Measurements from ENCODE around the gene SEMA3E. TPM values are rescaled to one million over a fixed set of nuclear protein-coding genes. Genes with fewer than 3 reads are reported as not detected.

The SEMA3E gene
- total RNA-seq, 1 donor from 2014 or later: not detected

DNA sequence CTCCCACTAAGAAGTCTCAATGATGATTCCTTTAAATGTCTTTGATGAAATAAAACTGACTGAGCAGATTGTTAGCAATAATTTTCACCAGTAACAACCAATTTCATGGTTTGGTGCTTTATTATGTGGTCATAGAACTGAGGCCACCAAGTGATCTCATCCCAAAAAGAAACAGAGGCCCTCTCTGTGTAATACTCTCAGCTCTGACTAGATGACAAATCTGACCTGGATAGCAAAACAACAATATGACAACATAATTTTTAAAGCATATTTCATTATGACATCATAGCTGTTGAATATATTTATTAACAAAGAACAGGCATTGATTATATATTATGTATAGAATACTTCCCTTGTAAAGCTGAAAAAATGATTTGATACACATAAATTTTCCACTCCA, 5.9 kb downstream of the SEMA3E start:
- intact Hi-C loops (cut with micrococcal nuclease): no loop called here

GRCh38 chr7:83640731-83641537, 8.0 kb downstream of the SEMA3E start:
- intact Hi-C loops (cut with micrococcal nuclease): no loop called here

- intact Hi-C loops (cut with micrococcal nuclease): no loop called here
Measured at GRCh38 chr7:83640240-83640639, 8.7 kb downstream of the SEMA3E start.

DNA sequence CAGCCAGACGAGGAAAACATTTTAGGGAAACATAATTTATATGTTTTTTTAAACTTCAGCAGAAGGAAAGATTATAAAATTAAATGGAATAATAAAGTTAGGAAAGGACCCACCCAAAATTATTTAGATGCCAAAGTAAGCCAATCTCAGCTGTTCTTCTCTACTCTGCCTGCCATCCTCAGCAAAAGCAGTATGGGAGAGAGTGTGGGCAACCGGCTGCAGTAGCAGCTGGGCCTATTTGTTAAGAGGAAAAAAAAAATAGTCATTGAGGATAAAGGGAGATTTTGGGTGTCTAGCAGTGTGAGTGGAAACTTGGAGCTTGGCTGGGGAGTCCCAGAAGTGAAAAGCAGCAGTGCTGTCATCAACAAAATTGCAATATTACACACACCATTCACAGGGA, 15.4 kb downstream of the SEMA3E start:
- intact Hi-C loops (cut with micrococcal nuclease): no loop called here

GRCh38 chr7:83629117-83629880, 19.6 kb downstream of the SEMA3E start:
- intact Hi-C loops (cut with micrococcal nuclease): no loop called here

- intact Hi-C loops (cut with micrococcal nuclease): no loop called here
Measured at GRCh38 chr7:83617858-83618257, 31.1 kb downstream of the SEMA3E start.

DNA sequence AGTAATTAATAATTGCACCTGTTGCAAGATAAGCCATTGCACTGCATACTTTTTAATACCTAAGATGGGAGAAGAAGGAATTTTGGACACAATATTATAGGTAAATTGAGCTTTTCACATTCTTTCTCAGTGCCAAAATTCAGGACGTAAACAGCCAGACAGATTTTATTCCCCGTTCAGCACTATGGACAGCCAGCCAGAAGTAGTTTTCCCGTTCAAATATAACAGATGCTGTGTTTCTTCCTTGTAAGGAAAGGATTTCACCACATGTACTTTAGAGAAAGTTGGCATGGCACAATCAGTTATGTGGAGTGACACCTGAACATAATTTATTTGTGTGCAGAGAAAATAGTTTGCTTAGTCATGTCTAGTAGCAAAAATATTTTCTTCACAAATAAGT, 34.8 kb downstream of the SEMA3E start:
- intact Hi-C loops (cut with micrococcal nuclease): no loop called here

- intact Hi-C loops (cut with micrococcal nuclease): no loop called here
Measured at GRCh38 chr7:83613232-83613631, 35.7 kb downstream of the SEMA3E start.

DNA sequence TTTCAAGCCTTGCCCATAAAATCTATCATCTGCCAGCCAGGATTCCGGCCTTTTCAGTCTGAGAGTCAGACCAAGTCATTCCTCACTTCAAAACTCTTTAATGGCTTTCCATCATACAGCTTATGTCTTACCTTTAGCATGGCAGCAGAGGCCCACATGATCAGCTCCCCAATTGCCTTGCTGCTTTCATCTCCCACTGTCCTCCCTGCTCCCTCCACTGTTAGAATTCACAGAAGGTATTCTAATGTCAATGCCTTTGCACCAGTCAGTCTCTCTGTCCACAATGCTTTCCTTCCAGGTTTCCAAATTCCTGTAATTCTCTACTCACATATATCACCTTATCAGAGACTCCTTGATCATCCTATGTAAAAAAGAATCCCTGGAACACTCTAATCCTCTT, 37.2 kb downstream of the SEMA3E start:
- intact Hi-C loops (cut with micrococcal nuclease): no loop called here

- intact Hi-C loops (cut with micrococcal nuclease): no loop called here
Measured at GRCh38 chr7:83610649-83611304, 38.2 kb downstream of the SEMA3E start.

DNA sequence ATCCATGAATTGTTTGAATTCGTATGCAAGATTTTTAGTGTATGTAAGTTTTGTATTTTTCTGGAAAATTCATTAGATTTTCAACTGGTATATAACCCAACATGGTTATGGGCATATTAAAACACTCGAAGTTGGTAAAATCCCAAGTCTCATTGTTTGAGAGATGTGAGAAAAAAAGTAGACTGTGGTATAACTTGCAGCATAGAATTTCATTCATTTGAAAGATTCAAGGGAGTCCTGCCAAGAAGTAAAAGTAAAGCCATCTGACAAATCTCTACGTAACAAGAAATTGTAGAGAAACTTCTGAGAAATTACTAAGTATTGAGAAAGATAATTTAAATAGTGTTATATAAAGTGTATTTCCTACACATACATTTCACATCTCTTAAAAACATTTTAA, 40.2 kb downstream of the SEMA3E start:
- intact Hi-C loops (cut with micrococcal nuclease): no loop called here

DNA sequence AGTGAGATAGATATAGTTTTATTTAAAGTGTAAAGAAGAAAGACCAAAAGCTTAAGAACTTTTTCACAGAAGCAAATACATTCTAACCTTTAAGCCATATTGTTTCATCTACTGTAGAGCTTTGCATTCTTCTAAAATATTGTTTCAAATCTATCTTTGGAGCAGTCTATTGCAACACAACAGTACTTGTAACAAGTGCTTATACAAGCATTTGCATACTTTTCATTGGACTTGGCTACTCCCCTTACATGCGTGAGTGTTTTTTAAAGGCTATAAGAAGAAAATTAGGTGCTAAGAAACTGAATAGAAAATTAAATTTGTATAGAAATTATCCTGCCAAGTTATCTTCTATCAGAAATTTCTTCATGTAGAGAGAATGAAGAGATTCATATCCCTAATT, 45.3 kb downstream of the SEMA3E start:
- intact Hi-C loops (cut with micrococcal nuclease): no loop called here

DNA sequence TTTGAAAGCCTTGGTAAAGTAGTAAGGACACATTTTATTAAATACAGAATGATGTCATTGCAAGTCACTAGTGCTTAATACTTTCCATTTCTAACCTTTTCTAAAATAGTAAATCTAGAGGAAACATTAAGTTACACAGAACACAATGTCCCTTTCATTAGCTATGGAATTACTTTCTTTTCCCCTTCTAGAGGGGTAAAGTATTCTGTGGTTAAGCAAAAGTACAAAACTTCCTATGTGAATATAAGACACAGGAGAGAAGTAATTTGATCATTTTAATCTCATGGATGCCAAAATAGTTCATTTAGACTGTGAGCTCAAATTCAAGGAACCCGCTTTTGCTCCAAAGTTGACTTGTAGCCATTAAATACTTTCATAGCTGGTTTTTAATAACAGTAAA, 49.8 kb downstream of the SEMA3E start:
- intact Hi-C loops (cut with micrococcal nuclease): no loop called here

- intact Hi-C loops (cut with micrococcal nuclease): no loop called here
Measured at GRCh38 chr7:83593921-83594475, 54.9 kb downstream of the SEMA3E start.

DNA sequence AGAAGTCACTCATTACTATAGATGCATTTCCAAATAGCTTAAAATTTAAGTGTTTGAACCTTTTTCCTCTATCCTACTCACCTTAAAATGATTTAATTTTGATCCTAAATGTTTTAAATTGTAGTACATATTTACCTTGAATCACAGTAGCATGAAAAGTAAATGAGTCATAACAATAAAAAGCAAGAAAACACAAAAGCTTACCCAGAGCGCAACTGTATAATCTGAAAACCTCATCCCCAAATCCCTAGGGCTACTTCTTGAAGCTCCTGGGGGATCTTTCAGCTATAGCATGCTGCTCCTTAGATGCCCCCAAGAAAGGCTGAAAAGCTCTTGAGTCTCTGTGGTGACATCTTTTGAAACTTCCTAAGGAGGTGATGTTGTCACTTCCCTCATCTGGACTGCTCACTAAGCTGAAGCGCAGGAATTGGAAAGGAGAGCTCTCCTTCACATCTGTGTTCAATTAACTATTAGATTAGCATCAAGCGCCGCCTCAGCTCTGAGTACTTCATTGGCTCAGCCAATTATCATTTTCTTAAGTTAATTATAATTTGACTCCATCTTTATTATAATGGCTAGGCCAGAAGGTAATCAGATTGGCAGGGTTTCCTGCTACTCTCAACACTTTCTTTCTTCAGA, 60.2 kb downstream of the SEMA3E start:
- intact Hi-C loops (cut with micrococcal nuclease): no loop called here

GRCh38 chr7:83586281-83586680, 62.7 kb downstream of the SEMA3E start:
- intact Hi-C loops (cut with micrococcal nuclease): no loop called here

DNA sequence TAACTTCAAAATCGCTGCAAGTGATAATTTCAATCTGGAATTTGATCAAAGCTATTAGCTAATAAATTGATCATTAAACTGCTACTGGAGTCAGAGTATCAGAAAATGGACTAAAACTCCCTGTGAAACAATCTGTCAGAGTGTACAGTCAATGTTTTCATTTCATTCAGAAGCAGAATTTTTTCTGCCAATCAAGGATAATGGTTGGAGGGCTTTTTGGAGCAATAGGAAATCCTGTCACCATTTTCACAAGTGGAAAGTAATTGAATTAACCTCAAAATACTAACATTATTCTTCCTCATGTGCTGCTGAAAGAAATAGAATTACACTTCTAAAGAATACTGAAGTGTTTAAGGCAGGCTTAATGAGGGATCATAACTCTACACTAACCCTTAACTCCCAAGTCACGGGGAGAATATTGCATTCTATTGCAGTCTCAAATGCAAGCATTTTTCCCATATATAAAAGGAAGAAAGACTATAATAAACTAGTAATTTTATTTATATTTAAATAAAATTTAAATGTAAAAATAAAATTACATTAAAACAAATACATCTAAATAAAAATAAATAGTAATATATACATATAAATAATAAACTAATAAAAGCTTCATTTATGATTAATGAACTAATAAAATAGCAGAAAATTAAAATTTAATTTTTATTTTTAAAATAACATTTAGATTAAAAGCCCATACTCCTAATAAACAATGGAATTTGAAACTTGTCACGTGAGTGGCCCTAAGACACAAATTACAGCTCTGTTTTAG, 67.1 kb downstream of the SEMA3E start:
- intact Hi-C loops (cut with micrococcal nuclease): no loop called here

- intact Hi-C loops (cut with micrococcal nuclease): no loop called here
Measured at GRCh38 chr7:83579740-83580139, 69.2 kb downstream of the SEMA3E start.

DNA sequence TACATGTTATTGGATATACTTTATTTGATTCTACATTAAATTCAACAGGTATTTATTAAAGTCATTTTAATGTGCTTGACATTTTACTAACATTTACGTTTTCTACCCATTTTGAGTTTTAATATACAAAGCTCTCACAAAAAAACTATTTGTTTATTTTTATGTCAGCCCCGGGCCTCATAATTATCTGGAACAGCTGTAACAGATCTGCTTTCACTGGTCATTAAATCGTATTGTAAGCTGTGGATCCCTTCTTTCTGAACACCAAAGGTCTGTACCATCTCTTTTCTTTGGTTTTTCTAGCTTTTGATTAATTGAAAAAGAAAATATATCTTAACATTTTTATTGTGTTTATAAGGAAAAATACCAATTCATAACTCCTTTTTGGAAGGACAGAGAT, 73.5 kb downstream of the SEMA3E start:
- intact Hi-C loops (cut with micrococcal nuclease): no loop called here

GRCh38 chr7:83574616-83575015, 74.3 kb downstream of the SEMA3E start:
- intact Hi-C loops (cut with micrococcal nuclease): no loop called here

DNA sequence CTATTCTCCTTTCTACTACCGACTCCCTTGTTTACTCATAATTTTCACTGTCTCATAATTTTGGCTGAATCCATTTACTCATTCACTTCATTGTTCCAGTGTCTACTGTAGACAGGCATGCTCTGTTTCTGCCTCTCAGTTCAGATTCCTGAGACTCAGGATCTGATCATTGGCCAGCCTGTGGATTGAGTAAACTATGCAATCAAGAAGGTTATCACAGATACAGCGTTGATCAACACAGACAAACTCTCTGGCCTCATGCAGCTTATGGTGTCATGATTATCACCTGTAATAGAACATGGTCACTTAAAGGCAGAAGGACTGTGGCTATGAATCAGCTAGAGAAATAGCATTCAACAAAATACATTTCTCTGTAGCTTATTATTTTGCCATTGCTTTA, 86.0 kb downstream of the SEMA3E start:
- intact Hi-C loops (cut with micrococcal nuclease): no loop called here

Measured in T-helper 1 cell treated with Interleukin-12 subunit alpha and Interleukin-12 subunit beta and Interleukin-4 antibody, amounts not matched to agents 30 ng/mL and 1 ng/mL, for 36 hours (primary cell).